ENCODE data around the gene ZDHHC6. TPM values are rescaled to one million over a fixed set of nuclear protein-coding genes. Genes with fewer than 3 reads are reported as not detected.
"Not testable (repeated sequence)": the region's sequence is repeated elsewhere in the genome, so short reads cannot be mapped to it uniquely, and the experiment has no call there.

The ZDHHC6 gene
- total and polyA plus RNA-seq, 10 of the 15 experiments (the other 5 are each of a cell fraction or from before 2014, with no cell fraction given) = 23.8 to 59.4 (median 35.6) TPM

- BruUV-seq (replicated peaks) = no TSS peak
- ChIA-PET RAD21 (ENCODE audit: unreplicated experiment) (no interaction called here), POLR2A (interaction anchor here (1.1 kb wide), 1 partner anchor 18 kb away, joined by 5 read pairs; no protein-coding TSS in a partner anchor), CTCF (no interaction called here), SMC1A (ENCODE audit: uncharacterized antibody, unreplicated experiment) (interaction anchor here (1.3 kb wide), 1 partner anchor 21 kb away, joined by 3 read pairs; no protein-coding TSS in a partner anchor)
- Histone ChIP-seq H3K9ac (ENCODE audit: control insufficient read depth, insufficient read depth, low read length) (no peak overlapping the region), H3K27me3 (replicated peaks in 1 of 2; ENCODE audit: control insufficient read depth in 2 of 2, insufficient read depth in 2 of 2, low read length in 1 of 2) (no peaks in the 10 kb centered on the region), H3K4me1 (ENCODE audit: control insufficient read depth, insufficient read depth, low read length) (no peaks in the 10 kb centered on the region), H3K79me2 (ENCODE audit: control insufficient read depth, insufficient read depth, low read length) (no peaks in the 10 kb centered on the region), H4K20me1 (ENCODE audit: control insufficient read depth, insufficient read depth) (no peaks in the 10 kb centered on the region), H3K27ac (ENCODE audit: control insufficient read depth, insufficient read depth) (no peak overlapping the region), H3K9me3 (replicated peaks; ENCODE audit: control insufficient read depth, insufficient read depth, low read length) (no peaks in the 10 kb centered on the region; the same call in 2 of the 3 replicates), H3K4me2 (ENCODE audit: control insufficient read depth, insufficient read depth) (no peak overlapping the region), H3K36me3 (ENCODE audit: control insufficient read depth in 2 of 2, insufficient read depth in 2 of 2, low read length in 1 of 2) (peaks cover 4 to 22% of the 10 kb centered on the region in 2 experiments), H2AFZ (ENCODE audit: control insufficient read depth, low read depth, low read length) (no peak overlapping the region), H3K4me3 (no peak overlapping the region)
- 100% methylated on average over 1 of the region's 1 CpG for WGBS (ENCODE audit: insufficient coverage, insufficient replicate concordance, low lambda C conversion rate, missing lambda C conversion rate)
- FAIRE-seq (no peak), ATAC-seq (no peak), DNase-seq (ENCODE audit: low read depth, low spot score) (no peak)
- in situ Hi-C loops (cut with MboI) (no loop called here), intact Hi-C loops (cut with micrococcal nuclease; ENCODE audit: unreplicated experiment) (no loop called here)
- no peak for TF ChIP-seq ZNF622 (IDR thresholded peaks at IDR 0.05)
- no peak for TF ChIP-seq CBX3 (IDR thresholded peaks at IDR 0.05; ENCODE audit: borderline replicate concordance, low read depth)
- TF ChIP-seq LARP7 (IDR thresholded peaks at IDR 0.05) = no peak
- TF ChIP-seq NFXL1 (IDR thresholded peaks at IDR 0.05; ENCODE audit: borderline replicate concordance) = no peak
- no peak for TF ChIP-seq MTA3 (IDR thresholded peaks at IDR 0.05; ENCODE audit: borderline replicate concordance, low read length)
- TF ChIP-seq CEBPB (IDR thresholded peaks at IDR 0.05; ENCODE audit: borderline replicate concordance in 1 of 2, low read depth in 2 of 2, low read length in 2 of 2) = no peak
- no peak for TF ChIP-seq RAD21 (IDR thresholded peaks at IDR 0.05; ENCODE audit: insufficient read depth, low read depth, low read length)
- TF ChIP-seq TCF7 (IDR thresholded peaks at IDR 0.05; ENCODE audit: borderline replicate concordance) = no peak
- no peak for TF ChIP-seq CHD2 (IDR thresholded peaks at IDR 0.05; ENCODE audit: borderline replicate concordance, low read depth, low read length)
- TF ChIP-seq HDGF (IDR thresholded peaks at IDR 0.05) = no peak
- no peak for TF ChIP-seq SUZ12 (IDR thresholded peaks at IDR 0.05; ENCODE audit: unreplicated experiment)
- no peak for TF ChIP-seq YBX1 (IDR thresholded peaks at IDR 0.05)
- no peak for TF ChIP-seq ZNF24 (IDR thresholded peaks at IDR 0.05)
- TF ChIP-seq RELB (IDR thresholded peaks at IDR 0.05; ENCODE audit: low read depth) = no peak
These were observed 39.0 kb downstream of the ZDHHC6 start for GRCh38 chr10:112407696-112408095.

- H3K27ac ChIP-seq (ENCODE audit: control insufficient read depth, insufficient read depth); FAIRE-seq; intact Hi-C loops (cut with micrococcal nuclease; ENCODE audit: unreplicated experiment); SMC1A ChIA-PET (ENCODE audit: uncharacterized antibody, unreplicated experiment); RAD21 ChIA-PET (ENCODE audit: unreplicated experiment); DNase-seq (ENCODE audit: low read depth, low spot score); H4K20me1 ChIP-seq (ENCODE audit: control insufficient read depth, insufficient read depth); BruUV-seq (replicated peaks); ATAC-seq; H2AFZ ChIP-seq (ENCODE audit: control insufficient read depth, low read depth, low read length); CTCF ChIA-PET; POLR2A ChIA-PET; H3K4me2 ChIP-seq (ENCODE audit: control insufficient read depth, insufficient read depth); H3K27me3 ChIP-seq (replicated peaks in 1 of 2; ENCODE audit: control insufficient read depth in 2 of 2, insufficient read depth in 2 of 2, low read length in 1 of 2); H3K4me3 ChIP-seq; H3K79me2 ChIP-seq (ENCODE audit: control insufficient read depth, insufficient read depth, low read length); H3K9ac ChIP-seq (ENCODE audit: control insufficient read depth, insufficient read depth, low read length); H3K4me1 ChIP-seq (ENCODE audit: control insufficient read depth, insufficient read depth, low read length); in situ Hi-C loops (cut with MboI); H3K9me3 ChIP-seq (replicated peaks; ENCODE audit: control insufficient read depth, insufficient read depth, low read length): not testable (repeated sequence)
- WGBS (ENCODE audit: insufficient coverage, insufficient replicate concordance, low lambda C conversion rate, missing lambda C conversion rate) = 26% methylated on average over 2 of the region's 2 CpGs
- peaks cover 4 to 16% of the 10 kb centered on the region in 2 experiments for H3K36me3 ChIP-seq (ENCODE audit: control insufficient read depth in 2 of 2, insufficient read depth in 2 of 2, low read length in 1 of 2)
These were observed 39.9 kb downstream of the ZDHHC6 start for GRCh38 chr10:112406806-112407205.
